Prostate gland (tissue), 1 donor: Measurements from ENCODE around the gene CABLES2.

Experiments used
- POLR2A ChIP-seq: fragments of 450-650 bp; IDR thresholded peaks from one replicate; pipeline ENCODE4 v1.6.1; 2016; ENCODE audit warnings: antibody characterized with exemption, mild to moderate bottlenecking
- POLR2AphosphoS5 ChIP-seq: sonication (generic); formaldehyde crosslinking; IDR thresholded peaks from one replicate; pipeline ENCODE4 v1.6.1; 2017; ENCODE audit warnings: antibody characterized with exemption

DNA sequence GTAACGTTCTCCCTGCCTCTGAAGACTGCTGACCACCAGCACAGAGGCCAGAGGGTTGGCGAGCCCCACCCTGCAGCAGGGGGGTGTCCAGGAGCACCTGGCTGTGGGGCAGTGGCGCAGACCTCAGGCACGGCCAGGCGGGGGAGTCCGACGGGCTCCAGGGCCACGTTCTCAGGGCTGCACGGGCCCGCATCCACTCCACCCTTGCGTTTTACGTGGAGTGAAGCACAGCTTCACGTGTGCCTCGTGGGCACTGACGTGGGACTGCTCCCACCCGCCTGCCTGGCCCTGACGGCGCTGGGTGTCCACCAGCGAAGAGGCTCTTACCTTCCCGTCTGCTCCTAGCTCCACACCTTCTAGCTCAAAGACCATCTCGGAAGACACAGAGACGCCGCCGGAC, 13.3 kb downstream of the CABLES2 start:
- TF ChIP-seq POLR2AphosphoS5 = no peak
- no peak for TF ChIP-seq POLR2A
